ENCODE results near the gene IGFBPL1. TPM values are rescaled to one million over a fixed set of nuclear protein-coding genes. Genes with fewer than 3 reads are reported as not detected.

The IGFBPL1 gene
- polyA plus RNA-seq, 2 of the 4 experiments (the other 2 are of a cell fraction): 2.5 to 2.7 TPM

- TF ChIP-seq CEBPB (IDR thresholded peaks at IDR 0.05) (peak in 1 of 2 experiments; percentile 54; a peak in 2 of 4 replicates), ZSCAN20 (CRISPR knock-in tag; IDR thresholded peaks at IDR 0.05) (no peak)
- 54% methylated on average over 7 of the region's 7 CpGs for WGBS (ENCODE audit: missing lambda C conversion rate)
- no peak overlapping the region for H3K4me2 ChIP-seq
- DNase-seq (ENCODE audit: low read depth in 1 of 2, low spot score in 1 of 2): no peak
- no peak overlapping the region for H3K27ac ChIP-seq
- ATAC-seq: no peak
- peaks cover 16% of the 10 kb centered on the region; the same call in 1 of the 3 replicates for H3K9me3 ChIP-seq
- no peak overlapping the region for H3K4me3 ChIP-seq
- H3K4me1 ChIP-seq: 0 out of 3 replicates have a peak, but pooled peaks cover 5% of the 10 kb centered on the region
- FAIRE-seq: no peak
- POLR2A ChIA-PET: no interaction called here
- CTCF ChIA-PET: interaction anchor here (0.9 to 2.8 kb wide), 6 partner anchors 13 to 301 kb away, joined by 3 to 11 read pairs (median 4); no protein-coding TSS in a partner anchor
Measured at GRCh38 chr9:38388283-38389223, 35.7 kb downstream of the IGFBPL1 start.

GRCh38 chr9:38387751-38388150, 36.5 kb downstream of the IGFBPL1 start:
- Histone ChIP-seq H3K4me3 (no peak overlapping the region), H3K27ac (no peak overlapping the region), H3K9me3 (peaks cover 16% of the 10 kb centered on the region; the same call in 1 of the 3 replicates), H3K4me2 (no peak overlapping the region), H3K4me1 (peaks cover 7% of the 10 kb centered on the region; the same call in 1 of the 3 replicates)
- POLR2A ChIA-PET: no interaction called here
- WGBS (ENCODE audit: missing lambda C conversion rate): 71% methylated on average over 4 of the region's 4 CpGs
- no peak for FAIRE-seq
- peak; percentile 17 for TF ChIP-seq ZFP36 (IDR thresholded peaks at IDR 0.05; ENCODE audit: borderline replicate concordance, partially characterized antibody)
- no peak for TF ChIP-seq RFX5 (IDR thresholded peaks at IDR 0.05)
- no peak for DNase-seq (ENCODE audit: low read depth in 1 of 2, low spot score in 1 of 2)
- CTCF ChIA-PET: interaction anchor here (1.3 kb wide), 1 partner anchor 13 kb away, joined by 4 read pairs; no protein-coding TSS in a partner anchor
- no peak for ATAC-seq

- no peak overlapping the region for H3K27ac ChIP-seq
- ChIA-PET POLR2A (no interaction called here), CTCF (interaction anchor here (1.2 kb wide), 1 partner anchor 9 kb away, joined by 4 read pairs; no protein-coding TSS in a partner anchor)
- peaks cover 9% of the 10 kb centered on the region; the same call in 1 of the 3 replicates for H3K4me1 ChIP-seq
- DNase-seq (ENCODE audit: low read depth in 1 of 2, low spot score in 1 of 2) (no peak), ATAC-seq (no peak), FAIRE-seq (no peak)
- H3K9me3 ChIP-seq: peaks cover 16% of the 10 kb centered on the region; the same call in 1 of the 3 replicates
- no peak overlapping the region for H3K4me3 ChIP-seq
- WGBS (ENCODE audit: missing lambda C conversion rate): 69% methylated on average over 1 of the region's 1 CpG
- TF ChIP-seq RAD21 (conservative IDR thresholded peaks at IDR 0.05 in 1 of 2, IDR thresholded peaks at IDR 0.05 in 1 of 2) (no peak), POLR2AphosphoS2 (conservative IDR thresholded peaks at IDR 0.05; ENCODE audit: low read length) (no peak), JUN (IDR thresholded peaks at IDR 0.05) (no peak), BCL3 (IDR thresholded peaks at IDR 0.05) (no peak), REST (IDR thresholded peaks at IDR 0.05) (no peak), NFE2L2 (conservative IDR thresholded peaks at IDR 0.05; ENCODE audit: low read length) (no peak), JUNB (IDR thresholded peaks at IDR 0.05) (no peak), FOXS1 (CRISPR knock-in tag; IDR thresholded peaks at IDR 0.05) (no peak), ELK1 (IDR thresholded peaks at IDR 0.05; ENCODE audit: low read depth, low read length) (no peak), NPAS2 (CRISPR knock-in tag; IDR thresholded peaks at IDR 0.05; ENCODE audit: borderline replicate concordance) (no peak), EHF (CRISPR knock-in tag; IDR thresholded peaks at IDR 0.05) (no peak), FOSL2 (IDR thresholded peaks at IDR 0.05) (no peak), FOSL2 (CRISPR knock-in tag; IDR thresholded peaks at IDR 0.05) (no peak), USF2 (IDR thresholded peaks at IDR 0.05) (no peak)
- H3K4me2 ChIP-seq: no peak overlapping the region
Measured at GRCh38 chr9:38387066-38387465, 37.2 kb downstream of the IGFBPL1 start.
